KMS-11 (cell line): ENCODE results near the gene TSC1.

ENCODE experiments used
- H2AFZ ChIP-seq: fragments of 200-600 bp; sonication (generic); 2 replicates; pipeline ENCODE4 v1.6.1; 2016; ENCODE audit warnings: antibody characterized with exemption, mixed run types, low read depth
- H3K27ac ChIP-seq: fragments of 200-600 bp; sonication (generic); 2 replicates; pipeline ENCODE4 v1.6.1; 2016; ENCODE audit warnings: mild to moderate bottlenecking, mixed run types
- H3K27me3 ChIP-seq: fragments of 200-600 bp; sonication (generic); 2 replicates; pipeline ENCODE4 v1.6.1; 2017; ENCODE audit warnings: mild to moderate bottlenecking, low read depth, mixed run types, moderate library complexity; ENCODE audit not compliant: insufficient read depth
- H3K36me3 ChIP-seq: fragments of 200-600 bp; sonication (generic); 2 replicates; pipeline ENCODE4 v1.6.1; 2017; ENCODE audit warnings: mild to moderate bottlenecking, mixed run types; ENCODE audit not compliant: insufficient read depth
- H3K4me1 ChIP-seq: fragments of 200-600 bp; sonication (generic); 2 replicates; pipeline ENCODE4 v1.6.1; 2016; ENCODE audit warnings: mild to moderate bottlenecking, low read depth, mixed run types; ENCODE audit not compliant: poor library complexity, severe bottlenecking
- H3K4me2 ChIP-seq: fragments of 200-600 bp; sonication (generic); 2 replicates; pipeline ENCODE4 v1.7.0; 2016; ENCODE audit warnings: mild to moderate bottlenecking, mixed run types
- H3K4me3 ChIP-seq: fragments of 200-600 bp; sonication (generic); IDR thresholded peaks from 2 replicates; pipeline ENCODE4 v1.6.1; 2017; ENCODE audit warnings: low read depth, low read length, mixed read lengths; ENCODE audit not compliant: insufficient read depth
- H3K79me2 ChIP-seq: fragments of 200-600 bp; sonication (generic); 2 replicates; pipeline ENCODE4 v1.6.1; 2016; ENCODE audit warnings: low read depth, mixed run types; ENCODE audit not compliant: insufficient read depth
- H3K9ac ChIP-seq: fragments of 200-600 bp; sonication (generic); 2 replicates; pipeline ENCODE4 v1.6.1; 2016; ENCODE audit warnings: mild to moderate bottlenecking, mixed run types
- H4K20me1 ChIP-seq: fragments of 200-600 bp; sonication (generic); 2 replicates; pipeline ENCODE4 v1.6.1; 2016; ENCODE audit warnings: mild to moderate bottlenecking, mixed run types; ENCODE audit not compliant: insufficient read depth
- CTCF ChIP-seq: fragments of 200-600 bp; sonication (generic); conservative IDR thresholded peaks from 2 replicates; pipeline ENCODE4 v1.6.1; 2017; ENCODE audit warnings: low read depth, mild to moderate bottlenecking, antibody characterized with exemption, low read length, moderate library complexity, mixed read lengths

The TSC1 gene

GRCh38 chr9:132864691-132865090, 79.7 kb downstream of the TSC1 start:
- H4K20me1 ChIP-seq = no peaks in the 10 kb centered on the region
- H3K79me2 ChIP-seq = no peaks in the 10 kb centered on the region
- H3K27ac ChIP-seq = no peak overlapping the region
- H3K36me3 ChIP-seq = no peaks in the 10 kb centered on the region
- no peak overlapping the region for H2AFZ ChIP-seq
- H3K9ac ChIP-seq = no peak overlapping the region
- H3K4me1 ChIP-seq = no peaks in the 10 kb centered on the region
- no peak for TF ChIP-seq CTCF
- H3K4me2 ChIP-seq = no peak overlapping the region
- H3K27me3 ChIP-seq = peaks cover 20% of the 10 kb centered on the region
- no peak overlapping the region for H3K4me3 ChIP-seq

- Histone ChIP-seq H3K36me3 (no peaks in the 10 kb centered on the region), H2AFZ (no peak overlapping the region), H4K20me1 (no peaks in the 10 kb centered on the region), H3K4me1 (no peaks in the 10 kb centered on the region), H3K27ac (no peak overlapping the region), H3K79me2 (no peaks in the 10 kb centered on the region), H3K27me3 (peaks cover 24% of the 10 kb centered on the region), H3K9ac (no peak overlapping the region), H3K4me3 (no peak overlapping the region), H3K4me2 (no peak overlapping the region)
- TF ChIP-seq CTCF = no peak
Measured at GRCh38 chr9:132864277-132864676, 80.1 kb downstream of the TSC1 start.

GRCh38 chr9:132863096-132863495, 81.3 kb downstream of the TSC1 start:
- TF ChIP-seq CTCF = no peak
- Histone ChIP-seq H3K4me1 (no peaks in the 10 kb centered on the region), H3K27me3 (peaks cover 30% of the 10 kb centered on the region), H3K36me3 (no peaks in the 10 kb centered on the region), H2AFZ (no peak overlapping the region), H3K4me3 (no peak overlapping the region), H3K4me2 (no peak overlapping the region), H3K79me2 (no peaks in the 10 kb centered on the region), H3K9ac (no peak overlapping the region), H4K20me1 (no peaks in the 10 kb centered on the region), H3K27ac (no peak overlapping the region)

GRCh38 chr9:132862533-132862932, 81.9 kb downstream of the TSC1 start:
- Histone ChIP-seq H4K20me1 (no peaks in the 10 kb centered on the region), H3K27me3 (peaks cover 35% of the 10 kb centered on the region), H3K27ac (no peak overlapping the region), H3K4me2 (no peak overlapping the region), H3K9ac (no peak overlapping the region), H3K36me3 (no peaks in the 10 kb centered on the region), H2AFZ (no peak overlapping the region), H3K4me1 (no peaks in the 10 kb centered on the region), H3K4me3 (no peak overlapping the region), H3K79me2 (no peaks in the 10 kb centered on the region)
- TF ChIP-seq CTCF = no peak
